Upper lobe of left lung (tissue), 6 donors: ENCODE results near the gene CBFA2T3. TPM values are rescaled to one million over a fixed set of nuclear protein-coding genes. Genes with fewer than 3 reads are reported as not detected.

Experiments used
- ATAC-seq, 2 donors: fragments of 200-7000 bp; cut with Tn5 transposase; one replicate each; pipeline ENCODE4 v1.9.1; 2022; ENCODE audit warnings: mild to moderate bottlenecking in 2 of 2, moderate library complexity in 2 of 2; ENCODE audit not compliant: low FRiP score in 2 of 2
- DNase-seq, 2 donors: peaks; one replicate each; pipeline ENCODE4 v3.0.0-alpha.2; 2019 to 2020
- H3K27ac ChIP-seq, 4 donors: fragments of 200-600 bp; sonication (generic); one replicate each; pipeline ENCODE4 v1.5.1; 2016 to 2019
- H3K27me3 ChIP-seq, 4 donors: fragments of 200-600 bp; sonication (generic); one replicate each; pipeline ENCODE4 v1.5.1; 2017 to 2019
- H3K36me3 ChIP-seq, 4 donors: fragments of 200-600 bp; sonication (generic); one replicate each; pipeline ENCODE4 v1.5.1; 2016 to 2019
- H3K4me1 ChIP-seq, 4 donors: fragments of 200-600 bp; sonication (generic); one replicate each; pipeline ENCODE4 v1.5.1; 2018 to 2019
- H3K4me3 ChIP-seq, 4 donors: fragments of 200-600 bp; sonication (generic); one replicate each; pipeline ENCODE4 v1.5.1; 2017 to 2019; ENCODE audit warnings: mild to moderate bottlenecking in 2 of 4, moderate library complexity in 1 of 4
- H3K9me3 ChIP-seq, 4 donors: fragments of 200-600 bp; sonication (generic); one replicate each; pipeline ENCODE4 v1.5.1; 2018 to 2019
- CTCF ChIP-seq, 6 experiments: fragments of 450-650 bp in 4 of 6; fragments of 200-600 bp in 2 of 6; sonication (generic) in 2 of 6; IDR thresholded peaks; one replicate each; pipeline ENCODE4 v1.5.1; 2016 to 2019; ENCODE audit warnings: antibody characterized with exemption in 6 of 6
- EP300 ChIP-seq, 4 donors: sonication (generic); formaldehyde crosslinking; IDR thresholded peaks; one replicate each; pipeline ENCODE4 v1.5.1; 2017; ENCODE audit warnings: antibody characterized with exemption in 4 of 4, control low read depth in 2 of 4
- POLR2A ChIP-seq, 4 donors: fragments of 450-650 bp; IDR thresholded peaks; one replicate each; pipeline ENCODE4 v1.5.1; 2016 to 2017; ENCODE audit warnings: antibody characterized with exemption in 4 of 4, mild to moderate bottlenecking in 2 of 4
- POLR2AphosphoS5 ChIP-seq, 2 donors: sonication (generic); formaldehyde crosslinking; IDR thresholded peaks; one replicate each; pipeline ENCODE4 v1.5.1; 2017; ENCODE audit warnings: antibody characterized with exemption in 2 of 2
- WGBS, 2 donors: methylation state at CpG; one replicate each; pipeline ENCODE4 v1.1.5; 2017 to 2018; 5-methylcytosine and 5-hydroxymethylcytosine counted together
- total RNA-seq, 6 donors: library from RNA; depleted of rRNA in 4 of 6; stranded (reverse); fragments of >200 nt in 4 of 6; gene quantifications; one replicate each; pipeline versions ENCODE4 v1.1.0 to v1.2.1, GENCODE V29; 2016 to 2021
- donor health status: DM: no; HTN: no; CAD: no; lungs with moderate emphysema.
- donor health status: DM: no; HTN: yes; CAD: no; lungs with severe emphysema.

CBFA2T3 gene
- total RNA-seq, 6 donors from 2014 or later: 2.7 to 33.5 (median 15.2) TPM

DNA sequence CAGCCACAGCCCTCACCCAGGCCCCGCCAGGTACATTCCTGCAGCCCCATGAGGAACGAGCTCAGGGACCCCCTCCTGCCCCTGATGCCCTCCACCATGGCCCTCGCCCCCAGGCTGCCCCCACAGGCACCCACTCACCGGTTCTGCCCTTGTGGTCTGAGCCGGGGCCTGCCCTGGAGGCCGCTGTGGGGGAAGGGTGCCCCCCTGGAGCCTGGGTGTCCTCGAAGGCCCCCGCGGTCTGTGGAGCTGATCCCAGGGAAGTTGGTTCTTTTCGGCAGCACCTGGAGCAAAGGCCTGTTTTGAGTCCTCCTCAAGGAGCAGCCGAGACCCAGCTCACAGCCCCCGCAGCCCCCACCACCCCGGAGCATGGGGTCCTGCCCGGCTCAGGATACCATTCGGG, 112.9 kb downstream of the CBFA2T3 start:
- peak in 1 of 2 donors; percentile 62 for DNase-seq
- no peaks in the 10 kb centered on the region for H3K9me3 ChIP-seq
- no peaks in the 10 kb centered on the region for H3K4me1 ChIP-seq
- 83% methylated on average over 15 of the region's 15 CpGs; no CpG with 5 or more reads in 1 of the 2 donors for WGBS, 2 donors
- no peaks in the 10 kb centered on the region for H3K27me3 ChIP-seq
- no peak overlapping the region for H3K4me3 ChIP-seq
- ATAC-seq: no peak
- H3K27ac ChIP-seq: no peak overlapping the region
- TF ChIP-seq EP300 (IDR thresholded peaks at IDR 0.05): no peak
- peak in 1 of 4 donors; percentile 11 for TF ChIP-seq POLR2A (IDR thresholded peaks at IDR 0.05)
- H3K36me3 ChIP-seq: peaks cover 3 to 44% (median 34%) of the 10 kb centered on the region in 4 donors

- DNase-seq (peak in 1 of 2 donors; percentile 75), ATAC-seq (no peak)
- H3K4me3 ChIP-seq: no peak overlapping the region
- no peak overlapping the region for H3K27ac ChIP-seq
- 85 to 89% methylated on average over 10 to 13 of the region's 13 CpGs for WGBS, 2 donors
- no peak for TF ChIP-seq POLR2A (IDR thresholded peaks at IDR 0.05)
- no peak for TF ChIP-seq POLR2AphosphoS5 (IDR thresholded peaks at IDR 0.05)
- no peak for TF ChIP-seq CTCF (IDR thresholded peaks at IDR 0.05)
- no peak for TF ChIP-seq EP300 (IDR thresholded peaks at IDR 0.05)
- peaks cover 0 to 4% (median under 1%) of the 10 kb centered on the region in 4 donors for H3K4me1 ChIP-seq
- H3K9me3 ChIP-seq: no peaks in the 10 kb centered on the region
- H3K36me3 ChIP-seq: peaks cover 3 to 46% (median 34%) of the 10 kb centered on the region in 4 donors
- H3K27me3 ChIP-seq: no peaks in the 10 kb centered on the region
Measured at GRCh38 chr16:88863426-88863825, 113.6 kb downstream of the CBFA2T3 start.

DNA sequence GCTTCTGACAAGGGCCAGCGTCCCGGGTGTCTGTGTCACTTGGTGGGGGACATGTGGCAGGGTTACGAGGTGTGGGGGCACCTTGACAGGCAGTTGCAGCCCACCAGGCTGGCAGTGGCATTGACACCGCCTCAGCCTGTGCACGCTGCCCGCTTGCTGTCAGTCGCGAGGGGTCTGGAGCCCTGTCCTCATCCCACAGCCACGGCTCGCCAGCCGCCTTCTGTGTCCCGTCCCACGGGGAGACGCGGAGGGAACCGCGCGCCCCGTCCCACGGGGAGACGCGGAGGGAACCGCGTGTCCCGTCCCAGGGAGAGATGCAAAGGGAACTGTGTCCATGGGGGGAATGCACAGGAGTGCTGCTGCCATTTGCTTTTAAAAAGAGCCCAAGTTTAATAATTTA, 114.0 kb downstream of the CBFA2T3 start:
- H3K4me1 ChIP-seq: peaks cover 4 to 9% (median 5%) of the 10 kb centered on the region in 4 donors
- DNase-seq (peak in 1 of 2 donors; percentile 58), ATAC-seq (no peak)
- peaks cover 3 to 46% (median 34%) of the 10 kb centered on the region in 4 donors for H3K36me3 ChIP-seq
- H3K4me3 ChIP-seq: no peak overlapping the region
- H3K27ac ChIP-seq: no peak overlapping the region
- no peaks in the 10 kb centered on the region for H3K9me3 ChIP-seq
- H3K27me3 ChIP-seq: no peaks in the 10 kb centered on the region
- WGBS, 2 donors: 91 to 96% methylated on average over 12 to 25 of the region's 25 CpGs
- TF ChIP-seq CTCF (IDR thresholded peaks at IDR 0.05): no peak
- no peak for TF ChIP-seq POLR2AphosphoS5 (IDR thresholded peaks at IDR 0.05)
- no peak for TF ChIP-seq EP300 (IDR thresholded peaks at IDR 0.05)
- no peak for TF ChIP-seq POLR2A (IDR thresholded peaks at IDR 0.05)

- Histone ChIP-seq H3K27ac (no peak overlapping the region), H3K36me3 (peaks cover 3 to 46% (median 34%) of the 10 kb centered on the region in 4 donors), H3K27me3 (no peaks in the 10 kb centered on the region), H3K4me3 (no peak overlapping the region), H3K9me3 (no peaks in the 10 kb centered on the region), H3K4me1 (peaks cover 7 to 16% (median 9%) of the 10 kb centered on the region in 4 donors)
- 97 to 100% methylated on average over 4 to 18 of the region's 19 CpGs for WGBS, 2 donors
- no peak for TF ChIP-seq POLR2A (IDR thresholded peaks at IDR 0.05)
- no peak for TF ChIP-seq CTCF (IDR thresholded peaks at IDR 0.05)
- TF ChIP-seq EP300 (IDR thresholded peaks at IDR 0.05): no peak
- no peak for TF ChIP-seq POLR2AphosphoS5 (IDR thresholded peaks at IDR 0.05)
- DNase-seq: peak in 1 of 2 donors; percentile 72
- no peak for ATAC-seq
Measured at GRCh38 chr16:88861359-88861758, 115.6 kb downstream of the CBFA2T3 start.

DNA sequence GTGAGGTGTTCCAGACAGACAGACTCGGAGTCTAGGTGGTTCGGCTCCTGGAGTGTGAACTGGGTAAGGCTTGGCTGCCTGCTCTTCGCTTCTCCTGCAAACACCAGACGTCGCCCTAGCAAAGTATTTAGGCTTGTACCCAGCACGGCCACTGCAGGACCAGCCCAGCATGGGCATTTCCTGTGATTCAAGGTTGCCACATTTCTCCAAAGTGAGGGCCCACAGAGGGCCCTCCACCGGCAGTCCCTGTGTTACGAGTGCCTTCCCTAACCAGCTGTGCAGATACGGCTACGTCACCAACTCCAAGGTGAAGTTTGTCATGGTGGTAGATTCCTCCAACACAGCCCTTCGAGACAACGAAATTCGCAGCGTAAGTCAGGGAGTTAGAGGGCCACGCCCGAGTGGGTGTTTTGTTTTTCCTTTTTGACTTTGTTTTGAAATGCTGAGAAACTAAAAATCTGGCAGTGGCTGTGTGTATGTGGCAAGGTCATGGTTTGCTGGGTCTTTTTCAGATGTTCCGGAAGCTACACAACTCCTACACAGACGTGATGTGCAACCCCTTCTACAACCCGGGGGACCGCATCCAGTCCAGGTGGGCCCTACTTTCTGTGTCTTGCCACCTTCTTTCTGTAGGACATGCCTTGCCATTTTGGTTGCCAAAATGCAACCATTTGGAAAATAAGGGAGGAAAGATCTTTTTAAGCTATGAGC, 117.5 kb downstream of the CBFA2T3 start:
- 87% methylated on average over 20 of the region's 20 CpGs for WGBS, 2 donors
- no peak for ATAC-seq
- Histone ChIP-seq H3K27me3 (no peaks in the 10 kb centered on the region), H3K27ac (no peak overlapping the region), H3K36me3 (peaks cover 3 to 46% (median 34%) of the 10 kb centered on the region in 4 donors), H3K9me3 (no peaks in the 10 kb centered on the region), H3K4me3 (no peak overlapping the region), H3K4me1 (peaks cover 21 to 34% (median 26%) of the 10 kb centered on the region in 4 donors)
- DNase-seq: no peak
- TF ChIP-seq POLR2A (IDR thresholded peaks at IDR 0.05): no peak
